Spleen (tissue), 7 donors: Measurements from ENCODE around the gene SFMBT1.

Source experiments
- POLR2A ChIP-seq, 3 donors: fragments of 450-650 bp; IDR thresholded peaks; one replicate each; pipeline ENCODE4 v1.5.1; 2017; ENCODE audit warnings: antibody characterized with exemption in 3 of 3, mild to moderate bottlenecking in 1 of 3
- POLR2AphosphoS5 ChIP-seq, 3 donors: sonication (generic); formaldehyde crosslinking; IDR thresholded peaks; one replicate each; pipeline ENCODE4 v1.5.1; 2017; ENCODE audit warnings: antibody characterized with exemption in 3 of 3
- TF ChIP-seq, protein P1 (sequence below), 11 experiments: fragments of 200-600 bp in 7 of 11; fragments of 450-650 bp in 4 of 11; sonication (generic) in 4 of 11; IDR thresholded peaks in 8 of 11; conservative IDR thresholded peaks in 3 of 11; 1 replicate in 7 of 11; 2 replicates in 4 of 11; pipeline versions ENCODE4 v1.4.0 to v1.8.0; 2016 to 2021; ENCODE audit warnings: antibody characterized with exemption in 11 of 11, inconsistent platforms in 4 of 11, mild to moderate bottlenecking in 1 of 11
- donor health status: DM: no; HTN: no; CAD: no; lungs with moderate emphysema.
- donor health status: DM: no; HTN: no; CAD: no.
- donor health status: DM: no; HTN: no; CAD: no.

DNA sequence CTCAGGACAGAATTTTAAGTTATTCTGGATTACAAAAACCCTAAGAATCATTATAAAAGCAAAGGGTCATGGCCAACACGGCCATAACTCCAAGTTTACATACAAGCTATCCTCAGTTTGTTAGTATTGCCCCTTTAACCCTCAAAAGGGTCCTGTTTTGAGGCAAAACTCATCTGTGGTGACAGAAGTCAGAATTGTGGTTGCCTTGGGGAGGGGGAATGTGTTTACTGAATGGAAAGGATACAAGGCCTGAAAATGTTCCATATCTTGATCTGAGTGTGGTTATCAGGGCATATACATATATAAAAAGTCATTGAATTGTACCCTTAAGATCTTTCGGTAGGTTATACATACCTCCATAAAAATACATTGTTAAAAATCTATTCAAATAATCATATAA is 2.1 kb downstream of the SFMBT1 start:
- TF ChIP-seq, protein P1, sequence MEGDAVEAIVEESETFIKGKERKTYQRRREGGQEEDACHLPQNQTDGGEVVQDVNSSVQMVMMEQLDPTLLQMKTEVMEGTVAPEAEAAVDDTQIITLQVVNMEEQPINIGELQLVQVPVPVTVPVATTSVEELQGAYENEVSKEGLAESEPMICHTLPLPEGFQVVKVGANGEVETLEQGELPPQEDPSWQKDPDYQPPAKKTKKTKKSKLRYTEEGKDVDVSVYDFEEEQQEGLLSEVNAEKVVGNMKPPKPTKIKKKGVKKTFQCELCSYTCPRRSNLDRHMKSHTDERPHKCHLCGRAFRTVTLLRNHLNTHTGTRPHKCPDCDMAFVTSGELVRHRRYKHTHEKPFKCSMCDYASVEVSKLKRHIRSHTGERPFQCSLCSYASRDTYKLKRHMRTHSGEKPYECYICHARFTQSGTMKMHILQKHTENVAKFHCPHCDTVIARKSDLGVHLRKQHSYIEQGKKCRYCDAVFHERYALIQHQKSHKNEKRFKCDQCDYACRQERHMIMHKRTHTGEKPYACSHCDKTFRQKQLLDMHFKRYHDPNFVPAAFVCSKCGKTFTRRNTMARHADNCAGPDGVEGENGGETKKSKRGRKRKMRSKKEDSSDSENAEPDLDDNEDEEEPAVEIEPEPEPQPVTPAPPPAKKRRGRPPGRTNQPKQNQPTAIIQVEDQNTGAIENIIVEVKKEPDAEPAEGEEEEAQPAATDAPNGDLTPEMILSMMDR (IDR thresholded peaks at IDR 0.05 in 8 of 11, conservative IDR thresholded peaks at IDR 0.05 in 3 of 11): no peak
- TF ChIP-seq POLR2A (IDR thresholded peaks at IDR 0.05): no peak
- TF ChIP-seq POLR2AphosphoS5 (IDR thresholded peaks at IDR 0.05): no peak
